Measurements from ENCODE around the gene CFAP221. TPM values are rescaled to one million over a fixed set of nuclear protein-coding genes. Genes with fewer than 3 reads are reported as not detected.

CFAP221 gene
- total and polyA plus RNA-seq, 2 donors (not counting 3 experiments of a cell fraction or from before 2014, with no cell fraction given), result 0.06 TPM; not detected in 1

DNA sequence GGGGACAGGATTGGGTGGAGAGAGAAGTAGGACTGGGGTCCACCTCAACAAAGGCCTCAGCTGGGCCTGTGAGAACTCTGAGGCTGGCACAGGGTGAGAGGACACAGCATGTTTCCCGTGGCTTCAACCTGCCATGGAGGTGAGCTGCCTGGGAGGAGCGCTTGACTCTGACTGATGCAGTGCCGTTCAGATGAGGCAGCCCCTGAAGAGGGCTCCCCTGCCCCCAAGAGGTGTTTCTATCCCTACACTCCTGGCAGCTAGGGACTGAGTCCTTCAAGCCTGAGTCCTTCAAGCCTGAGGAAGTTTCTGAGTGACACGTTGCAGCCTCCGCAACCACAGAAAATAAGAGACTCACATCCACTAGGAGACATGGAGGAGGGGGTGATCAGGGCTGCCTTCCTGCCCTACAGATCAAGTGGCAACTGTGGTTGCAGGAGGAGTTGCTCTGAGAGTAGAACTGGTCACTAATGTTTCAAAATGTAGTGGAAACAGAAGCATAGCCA is 85.1 kb downstream of the CFAP221 start:
- no TSS peak for BruUV-seq (replicated peaks)
- H3K4me2 ChIP-seq (ENCODE audit: insufficient read depth, low read length), result no peak overlapping the region
- H4K20me1 ChIP-seq (replicated peaks; ENCODE audit: control insufficient read depth, extremely low read depth, insufficient read depth, low read length), result no peaks in the 10 kb centered on the region
- no peaks in the 10 kb centered on the region for H3K9me3 ChIP-seq (replicated peaks; ENCODE audit: control insufficient read depth, insufficient read depth, low read length)
- ChIA-PET CTCF (no interaction called here), POLR2A (no interaction called here)
- no peaks in the 10 kb centered on the region for H3K36me3 ChIP-seq (ENCODE audit: control insufficient read depth in 2 of 2, extremely low read depth in 1 of 2, insufficient read depth in 2 of 2, low read length in 2 of 2)
- DNase-seq (ENCODE audit: low read depth, low spot score) (no peak), FAIRE-seq (no peak)
- H2AFZ ChIP-seq (ENCODE audit: low read depth, low read length), result no peak overlapping the region
- peaks cover 11 to 15% of the 10 kb centered on the region in 2 experiments for H3K27me3 ChIP-seq (ENCODE audit: control insufficient read depth in 2 of 2, insufficient read depth in 2 of 2, low read length in 2 of 2)
- dilution Hi-C loops (cut with MboI; ENCODE audit: extremely low pct_ligation_motif_present, low sequenced_read_pairs), result no loop called here
- H3K27ac ChIP-seq (ENCODE audit: insufficient read depth, low read depth, low read length), result no peak overlapping the region
- intact Hi-C loops (cut with micrococcal nuclease), result no loop called here
- no peak overlapping the region for H3K9ac ChIP-seq (replicated peaks; ENCODE audit: extremely low read depth, insufficient read depth, low read length)
- no peak for TF ChIP-seq POLR2AphosphoS5 (IDR thresholded peaks at IDR 0.05; ENCODE audit: insufficient read depth, low read depth, low read length)
- TF ChIP-seq POLR2A (IDR thresholded peaks at IDR 0.05; ENCODE audit: low read depth, low read length), result no peak
- TF ChIP-seq GATA2 (IDR thresholded peaks at IDR 0.05; ENCODE audit: insufficient read depth, insufficient read length, low read depth, low read length), result no peak
- no peak for TF ChIP-seq MYC (IDR thresholded peaks at IDR 0.05; ENCODE audit: low read depth, low read length)
- TF ChIP-seq, protein P1, sequence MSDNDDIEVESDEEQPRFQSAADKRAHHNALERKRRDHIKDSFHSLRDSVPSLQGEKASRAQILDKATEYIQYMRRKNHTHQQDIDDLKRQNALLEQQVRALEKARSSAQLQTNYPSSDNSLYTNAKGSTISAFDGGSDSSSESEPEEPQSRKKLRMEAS (IDR thresholded peaks at IDR 0.05; ENCODE audit: insufficient read depth, insufficient read length), result no peak
- no peak for TF ChIP-seq JUN (IDR thresholded peaks at IDR 0.05; ENCODE audit: borderline replicate concordance, insufficient read depth, insufficient read length, low read depth)
- TF ChIP-seq CTCF (IDR thresholded peaks at IDR 0.05; ENCODE audit: extremely low read depth in 1 of 2, insufficient read depth in 1 of 2, low read depth in 1 of 2, low read length in 2 of 2), result no peak
- TF ChIP-seq EZH2 (IDR thresholded peaks at IDR 0.05; ENCODE audit: borderline replicate concordance, low read depth, low read length, severe bottlenecking), result no peak
- TF ChIP-seq FOS (IDR thresholded peaks at IDR 0.05; ENCODE audit: borderline replicate concordance, insufficient read depth, low read length), result no peak
- no peaks in the 10 kb centered on the region for H3K9me1 ChIP-seq (replicated peaks; ENCODE audit: control insufficient read depth, extremely low read depth, insufficient read depth, low read length)
- no peak overlapping the region for H3K4me3 ChIP-seq (replicated peaks in 1 of 3; ENCODE audit: insufficient read depth in 1 of 3, low read depth in 1 of 3, low read length in 3 of 3)
- no peaks in the 10 kb centered on the region for H3K4me1 ChIP-seq (ENCODE audit: control insufficient read depth, extremely low read depth, insufficient read depth, low read length)
- no peaks in the 10 kb centered on the region for H3K79me2 ChIP-seq (ENCODE audit: control insufficient read depth, insufficient read depth, low read length)

All from endothelial cell of umbilical vein (primary cell).